HL-60/S4 (cell line): ENCODE results near the gene POT1.

ENCODE experiments used
- in situ Hi-C: fragments of 300-500 bp; cut with MboI; formaldehyde crosslinking; loops from 2 replicates; pipeline ENCODE4 v1.14.3; 2022; ENCODE audit warnings: low sequenced_read_pairs

Gene POT1

DNA sequence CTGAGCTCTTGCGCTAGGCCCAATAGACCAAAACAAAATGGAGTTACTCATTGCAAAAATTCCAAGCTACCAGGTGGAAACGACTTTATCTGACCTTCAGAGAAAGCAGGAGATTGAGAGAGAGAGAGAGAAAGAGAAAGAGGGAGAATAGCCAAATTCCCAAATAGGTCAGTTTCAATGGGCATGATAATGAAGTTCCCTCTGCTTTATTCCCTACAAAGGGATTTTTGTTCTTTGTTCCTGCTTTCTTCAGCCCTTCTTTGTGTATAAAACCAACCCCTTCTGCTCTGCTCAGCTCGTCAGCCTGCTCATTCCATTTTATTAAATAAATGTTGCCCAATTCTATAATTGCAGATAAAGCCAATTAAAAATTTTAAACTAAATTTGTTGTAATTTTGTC, 119.0 kb downstream of the POT1 start:
- in situ Hi-C loops, result no loop called here

DNA sequence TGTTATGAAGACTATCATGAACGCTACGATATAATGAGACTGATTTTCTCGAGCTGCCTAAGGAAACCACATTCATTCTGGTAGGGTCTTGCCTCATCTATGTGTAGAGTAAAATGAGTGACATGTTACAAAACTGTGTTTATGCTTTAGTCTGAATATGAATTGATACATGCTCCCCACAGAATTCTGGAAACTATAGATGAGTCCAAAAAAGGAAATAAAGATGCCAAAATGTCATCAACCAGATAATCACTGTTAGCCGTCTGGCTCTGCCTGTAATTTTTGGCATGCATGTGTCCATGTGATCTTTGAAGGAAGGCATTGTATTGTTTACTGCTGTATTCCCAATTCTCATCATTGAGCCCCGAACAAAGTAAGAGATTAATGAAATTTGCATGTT, 121.4 kb downstream of the POT1 start:
- in situ Hi-C loops, result no loop called here

- in situ Hi-C loops, result no loop called here
Measured at GRCh38 chr7:124801330-124801895, 128.2 kb downstream of the POT1 start.

- in situ Hi-C loops, result no loop called here
Measured at GRCh38 chr7:124800386-124800785, 129.2 kb downstream of the POT1 start.

GRCh38 chr7:124799448-124799847, 130.2 kb downstream of the POT1 start:
- in situ Hi-C loops, result no loop called here

- in situ Hi-C loops, result no loop called here
Measured at GRCh38 chr7:124796771-124797170, 132.9 kb downstream of the POT1 start.

- in situ Hi-C loops, result no loop called here
Measured at GRCh38 chr7:124792696-124793095, 136.9 kb downstream of the POT1 start.

DNA sequence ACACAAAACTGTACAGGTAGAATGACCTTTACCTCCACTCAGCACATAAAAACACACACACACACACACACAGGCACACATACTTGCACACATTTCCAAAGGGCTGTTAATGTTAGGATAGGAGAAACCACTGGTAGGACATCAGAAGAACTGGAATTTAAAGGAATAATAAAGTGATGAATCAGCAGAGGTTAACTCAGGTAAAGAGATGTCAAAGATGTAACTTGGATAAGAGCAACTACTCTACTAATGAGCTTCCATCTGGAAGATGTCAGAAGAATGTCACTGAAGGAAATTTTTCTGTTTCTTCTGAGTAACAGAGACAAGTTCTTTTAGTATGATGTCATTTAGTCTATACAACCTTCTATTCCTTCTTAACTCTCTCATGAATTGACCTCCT, 137.6 kb downstream of the POT1 start:
- in situ Hi-C loops, result no loop called here

DNA sequence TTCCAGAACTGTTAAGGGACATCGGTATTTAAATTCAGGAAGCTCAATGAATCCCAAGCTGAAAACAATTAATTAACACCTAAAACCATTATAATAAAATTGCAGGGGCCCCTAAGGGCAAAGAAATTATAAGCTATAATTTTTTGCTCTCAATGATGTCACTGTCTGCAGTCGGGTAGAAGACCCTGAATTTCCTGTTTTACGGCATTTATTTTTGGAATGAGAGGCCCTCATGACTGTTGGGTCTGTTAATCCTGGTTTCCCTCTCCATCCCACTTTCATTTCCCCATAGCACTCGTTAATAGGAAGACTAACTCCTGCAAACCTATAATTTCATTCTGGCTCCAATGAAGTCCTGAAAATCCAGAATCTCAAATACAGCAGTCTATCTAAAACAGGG, 138.2 kb downstream of the POT1 start:
- in situ Hi-C loops, result no loop called here

DNA sequence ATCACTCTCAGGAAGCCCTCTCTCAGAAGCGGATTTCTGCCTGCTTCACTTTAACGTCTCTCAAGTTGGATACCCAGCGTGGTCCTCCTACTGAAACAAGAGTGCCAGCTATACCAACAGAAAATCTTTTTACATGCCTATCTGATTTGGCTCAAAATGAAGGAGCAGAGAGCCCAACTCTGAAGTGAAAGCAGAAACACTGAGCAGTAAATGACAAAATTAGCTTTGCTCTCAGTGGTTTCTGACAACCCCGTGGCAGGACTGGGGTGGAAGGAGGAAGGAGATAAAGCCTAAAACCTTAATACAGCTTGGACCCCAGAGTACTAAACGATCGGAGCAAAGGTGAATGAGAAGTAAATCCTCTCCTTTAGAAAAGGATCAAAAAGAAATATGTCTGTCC, 139.0 kb downstream of the POT1 start:
- in situ Hi-C loops, result no loop called here

DNA sequence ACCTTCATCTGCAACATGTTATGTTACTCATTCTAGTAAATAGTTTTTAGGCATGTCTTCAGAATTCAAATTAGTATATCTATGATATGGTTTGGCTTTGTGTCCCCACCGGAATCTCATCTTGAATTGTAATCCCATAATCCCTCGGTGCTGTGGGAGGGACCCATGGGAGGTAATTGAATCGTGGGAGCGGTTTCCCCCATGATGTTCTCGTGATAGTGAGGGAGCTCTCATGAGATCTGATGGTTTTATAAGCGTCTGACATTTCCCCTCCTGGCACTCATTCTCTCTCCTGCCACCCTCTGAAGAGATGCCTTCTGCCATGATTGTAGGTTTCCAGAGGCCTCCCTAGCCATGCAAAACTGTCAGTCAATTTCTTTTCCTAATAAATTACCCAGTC, 143.6 kb downstream of the POT1 start:
- in situ Hi-C loops, result no loop called here

DNA sequence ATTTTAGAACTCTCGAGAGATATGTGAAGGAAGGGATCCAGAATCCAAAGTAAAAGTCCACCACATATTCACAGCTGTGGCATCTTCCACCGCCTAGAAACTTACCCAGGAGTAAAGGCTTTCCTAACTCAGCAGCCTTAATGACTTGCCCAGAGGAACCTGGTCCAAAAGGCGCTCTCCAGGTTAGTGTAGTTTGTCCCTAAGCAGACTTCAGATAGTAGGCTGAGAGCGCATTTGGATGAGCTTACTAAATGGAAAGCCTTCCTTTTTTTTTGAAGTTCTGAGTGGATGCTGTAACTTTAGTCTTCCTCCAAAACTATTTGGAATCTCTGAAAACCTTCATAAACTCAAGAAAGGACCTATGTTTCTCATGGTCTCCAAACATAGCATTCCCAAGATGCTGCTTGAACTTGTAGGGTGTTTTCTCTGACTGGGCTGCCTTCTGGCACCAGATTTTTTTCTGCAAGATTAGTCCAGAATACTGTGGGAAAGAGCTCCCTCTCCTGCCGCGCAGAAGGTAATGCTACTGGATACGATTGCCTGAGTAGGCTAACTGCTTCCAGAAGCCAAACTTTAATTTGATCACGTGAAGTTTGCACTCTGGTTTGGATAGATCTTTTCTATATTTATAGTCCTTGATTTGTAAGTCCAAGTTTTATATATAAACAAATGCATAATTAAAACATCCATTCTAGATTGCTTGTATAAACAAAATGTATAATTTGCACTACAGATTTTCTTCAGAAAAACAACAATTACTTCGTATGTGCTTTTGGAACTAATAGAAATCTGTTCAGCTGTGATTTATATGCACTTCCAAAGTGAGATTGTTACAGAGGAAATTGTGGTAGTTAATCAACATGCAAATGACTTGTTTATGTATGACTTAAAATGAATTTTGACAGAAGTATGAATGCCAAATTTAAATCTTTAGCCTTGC, 144.5 kb downstream of the POT1 start:
- in situ Hi-C loops, result no loop called here

- in situ Hi-C loops, result no loop called here
Measured at GRCh38 chr7:124783271-124783670, 146.4 kb downstream of the POT1 start.

DNA sequence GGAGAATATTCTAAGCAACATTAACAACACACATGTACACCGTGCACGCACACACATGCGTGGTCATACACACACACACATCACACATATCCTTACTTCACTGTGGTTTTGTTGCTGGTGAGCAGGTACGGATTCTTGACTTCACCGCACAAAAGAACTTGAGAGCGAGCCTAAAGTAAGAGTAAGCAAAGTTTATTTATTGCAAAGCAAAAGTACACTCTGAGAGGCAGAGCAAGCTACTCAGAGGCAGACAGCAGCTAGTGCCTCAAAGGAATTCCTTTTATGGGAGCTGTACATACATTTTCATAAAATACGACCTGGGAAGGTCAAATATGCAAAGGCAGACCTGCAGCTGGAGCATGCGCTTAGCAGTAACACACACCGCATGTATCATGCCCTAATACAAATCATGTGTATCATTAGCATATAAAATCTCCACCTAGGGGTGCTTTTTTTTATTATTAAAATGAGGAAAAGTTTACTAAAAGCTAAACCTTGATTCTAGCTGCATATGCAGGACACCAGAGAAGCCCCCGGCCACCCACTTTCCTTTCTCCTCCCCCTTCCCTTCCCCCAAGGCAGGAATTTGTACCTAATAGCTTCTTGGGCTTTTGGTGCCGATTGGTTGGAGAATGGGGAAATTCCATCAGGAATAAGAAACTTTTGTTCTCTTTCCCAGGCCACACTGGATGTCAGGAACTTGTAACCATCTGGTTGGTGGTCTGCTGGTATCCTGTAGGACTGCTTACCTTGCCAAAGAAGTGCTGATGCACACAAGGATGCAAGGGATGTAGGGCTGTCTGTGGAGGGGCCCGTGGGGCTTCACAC, 147.5 kb downstream of the POT1 start:
- in situ Hi-C loops, result no loop called here

DNA sequence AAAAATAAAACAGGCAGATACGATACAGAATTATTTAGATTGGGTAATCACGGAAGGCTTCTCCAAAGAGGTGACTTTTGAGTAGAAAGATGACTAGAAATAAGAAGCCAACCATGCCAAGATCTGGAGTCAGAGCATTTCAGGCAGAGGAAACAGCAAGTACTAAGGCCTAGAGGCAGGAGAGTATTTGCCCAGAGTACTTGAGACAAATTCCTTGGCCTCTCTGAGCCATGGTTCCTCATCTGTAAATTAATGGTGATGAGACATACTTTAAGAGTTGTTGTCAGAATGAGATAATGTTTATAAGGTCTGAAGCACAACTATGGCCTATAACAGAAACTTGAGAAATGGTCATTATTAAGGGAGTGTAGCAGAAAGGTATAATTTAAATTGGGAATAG, 148.2 kb downstream of the POT1 start:
- in situ Hi-C loops, result no loop called here

DNA sequence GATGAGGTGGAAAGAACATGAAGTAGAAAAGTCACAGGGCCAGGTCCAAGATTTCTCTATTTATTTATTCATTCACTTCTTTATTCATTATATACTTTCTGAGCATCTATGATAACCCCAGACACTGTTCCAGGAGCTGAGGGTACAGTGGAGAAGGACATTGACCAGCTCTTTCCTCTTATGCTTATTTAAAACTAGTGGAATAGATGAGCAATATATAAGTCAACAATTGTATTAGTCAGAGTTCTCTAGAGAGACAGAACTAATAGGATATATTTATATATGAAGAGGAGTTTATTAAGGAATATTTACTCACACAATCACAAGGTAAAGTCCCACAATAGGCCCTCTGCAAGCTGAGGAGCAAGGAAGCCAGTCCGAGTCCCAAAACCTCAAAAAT, 149.0 kb downstream of the POT1 start:
- in situ Hi-C loops, result no loop called here

DNA sequence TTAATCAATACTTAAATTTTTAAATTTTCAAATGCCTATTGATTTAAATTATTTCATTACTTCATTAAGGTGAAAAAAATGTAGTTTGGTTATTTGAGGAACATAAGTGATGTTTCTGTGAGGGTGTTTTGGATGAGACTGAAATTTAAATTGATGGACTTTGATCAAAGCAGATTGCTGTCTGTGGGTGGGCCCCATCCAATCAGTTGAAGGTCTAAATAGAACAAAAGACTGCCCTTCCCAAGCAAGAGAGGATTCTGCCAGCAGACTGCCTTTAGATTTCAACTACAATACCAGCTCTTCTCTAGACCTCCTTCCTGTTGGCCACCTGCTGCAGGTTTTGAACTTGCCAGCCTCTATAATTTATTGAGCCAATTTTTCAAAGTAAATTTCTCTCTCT, 149.6 kb downstream of the POT1 start:
- in situ Hi-C loops, result no loop called here

- in situ Hi-C loops, result no loop called here
Measured at GRCh38 chr7:124779620-124780019, 150.0 kb downstream of the POT1 start.

DNA sequence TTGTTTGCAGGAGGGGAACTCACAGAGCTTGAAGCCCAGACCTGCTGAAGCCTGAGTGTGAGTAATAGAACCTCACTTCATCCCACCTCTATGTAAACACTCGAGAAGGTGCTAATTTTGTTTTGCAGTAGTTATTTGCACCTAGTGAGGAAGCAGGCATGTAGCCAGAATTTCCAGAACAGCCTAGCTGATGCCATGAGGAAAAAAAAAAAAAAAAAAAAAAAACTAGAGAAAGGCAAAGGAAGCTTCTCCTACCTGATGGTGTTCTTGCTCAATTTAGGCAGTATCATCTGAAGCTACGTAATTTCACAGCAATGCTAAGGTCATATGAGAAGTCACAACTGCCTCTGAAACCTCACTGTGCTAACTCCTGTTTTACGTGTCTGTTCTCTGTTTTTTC, 150.4 kb downstream of the POT1 start:
- in situ Hi-C loops, result no loop called here

DNA sequence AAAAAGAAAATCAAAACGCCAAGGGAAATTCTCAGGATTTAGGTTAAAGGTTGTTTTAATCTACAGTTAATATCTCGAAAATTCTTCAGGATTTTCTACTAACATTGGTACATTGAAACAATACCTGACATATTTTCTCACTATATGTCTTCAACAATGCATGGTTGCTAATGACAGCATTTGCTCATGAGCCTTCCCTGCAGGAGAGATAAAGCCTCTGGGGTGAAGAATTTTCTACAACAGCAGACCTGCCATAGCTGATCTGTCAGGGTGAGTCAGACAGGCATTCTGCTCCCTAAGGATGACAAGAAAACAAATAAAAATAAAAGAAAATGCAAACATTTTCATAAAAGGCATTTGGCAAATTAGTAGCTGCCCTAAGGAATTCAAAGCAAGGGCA, 152.4 kb downstream of the POT1 start:
- in situ Hi-C loops, result no loop called here

GRCh38 chr7:124776153-124776552, 153.5 kb downstream of the POT1 start:
- in situ Hi-C loops, result no loop called here

DNA sequence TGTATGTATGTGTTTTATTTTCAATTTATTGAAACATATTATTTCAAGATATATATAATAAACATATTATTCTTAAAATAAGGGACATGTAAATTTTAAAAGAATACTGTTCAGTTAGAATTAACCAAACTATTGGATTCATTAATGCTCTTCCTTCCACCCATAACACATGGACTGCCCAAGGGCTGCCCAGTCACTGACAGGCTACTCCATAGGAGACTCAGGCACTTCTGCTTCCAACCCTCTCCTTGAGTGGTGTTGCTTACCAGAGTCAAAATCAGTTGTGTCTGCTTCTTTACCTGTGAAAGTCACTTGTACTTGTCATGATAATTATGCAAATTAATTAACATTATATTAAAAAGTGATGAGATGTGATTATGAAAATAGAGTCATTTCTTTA, 154.2 kb downstream of the POT1 start:
- in situ Hi-C loops, result no loop called here
